Measurements from ENCODE around the gene BTBD16. TPM values are rescaled to one million over a fixed set of nuclear protein-coding genes. Genes with fewer than 3 reads are reported as not detected.

The BTBD16 gene
- polyA plus RNA-seq, 1 experiment = not detected

- Histone ChIP-seq H3K9me3 (ENCODE audit: control insufficient read depth, insufficient read depth, low read length) (no peaks in the 10 kb centered on the region; the same call in 1 of the 2 replicates), H3K27me3 (ENCODE audit: control insufficient read depth, insufficient read depth, low read length) (peaks cover 3% of the 10 kb centered on the region), H3K27ac (ENCODE audit: low read depth, low read length) (no peak overlapping the region), H3K4me3 (ENCODE audit: low read depth, low read length) (no peak overlapping the region)
- ChIA-PET POLR2A (no interaction called here), CTCF (interaction anchor here (0.8 to 2.4 kb wide), 5 partner anchors 19 to 241 kb away, joined by 3 to 5 read pairs (median 4); no protein-coding TSS in a partner anchor)
- DNase-seq (ENCODE audit: low read depth, low spot score) = no peak
- TF ChIP-seq, protein P1, sequence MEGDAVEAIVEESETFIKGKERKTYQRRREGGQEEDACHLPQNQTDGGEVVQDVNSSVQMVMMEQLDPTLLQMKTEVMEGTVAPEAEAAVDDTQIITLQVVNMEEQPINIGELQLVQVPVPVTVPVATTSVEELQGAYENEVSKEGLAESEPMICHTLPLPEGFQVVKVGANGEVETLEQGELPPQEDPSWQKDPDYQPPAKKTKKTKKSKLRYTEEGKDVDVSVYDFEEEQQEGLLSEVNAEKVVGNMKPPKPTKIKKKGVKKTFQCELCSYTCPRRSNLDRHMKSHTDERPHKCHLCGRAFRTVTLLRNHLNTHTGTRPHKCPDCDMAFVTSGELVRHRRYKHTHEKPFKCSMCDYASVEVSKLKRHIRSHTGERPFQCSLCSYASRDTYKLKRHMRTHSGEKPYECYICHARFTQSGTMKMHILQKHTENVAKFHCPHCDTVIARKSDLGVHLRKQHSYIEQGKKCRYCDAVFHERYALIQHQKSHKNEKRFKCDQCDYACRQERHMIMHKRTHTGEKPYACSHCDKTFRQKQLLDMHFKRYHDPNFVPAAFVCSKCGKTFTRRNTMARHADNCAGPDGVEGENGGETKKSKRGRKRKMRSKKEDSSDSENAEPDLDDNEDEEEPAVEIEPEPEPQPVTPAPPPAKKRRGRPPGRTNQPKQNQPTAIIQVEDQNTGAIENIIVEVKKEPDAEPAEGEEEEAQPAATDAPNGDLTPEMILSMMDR (IDR thresholded peaks at IDR 0.05; ENCODE audit: low read depth, low read length) = no peak
Measured at GRCh38 chr10:122323941-122324675, 53.0 kb downstream of the BTBD16 start.

DNA sequence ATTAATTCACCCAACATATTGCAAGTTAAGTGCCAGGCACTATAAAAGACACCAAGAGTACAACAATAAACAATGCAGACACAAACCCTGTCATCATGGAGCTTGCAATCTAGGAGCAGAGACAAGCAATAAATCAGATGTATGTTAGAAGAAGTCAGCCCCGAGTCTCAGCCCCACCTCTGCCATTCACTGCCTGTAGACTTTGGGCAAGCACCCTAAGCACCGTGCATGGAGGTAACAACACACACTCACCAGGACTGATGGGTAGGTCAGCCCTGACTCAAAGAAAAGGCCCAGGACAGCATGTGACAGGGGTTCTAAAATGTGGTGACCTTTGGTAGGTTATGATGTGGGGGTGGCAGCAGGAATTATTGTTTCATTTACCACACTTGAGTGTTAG is 54.1 kb downstream of the BTBD16 start:
- Histone ChIP-seq H3K4me3 (ENCODE audit: low read depth, low read length) (no peak overlapping the region), H3K9me3 (ENCODE audit: control insufficient read depth, insufficient read depth, low read length) (no peaks in the 10 kb centered on the region; the same call in 1 of the 2 replicates), H3K27me3 (ENCODE audit: control insufficient read depth, insufficient read depth, low read length) (peaks cover 10% of the 10 kb centered on the region), H3K27ac (ENCODE audit: low read depth, low read length) (no peak overlapping the region)
- ChIA-PET CTCF (interaction anchor here (2.4 kb wide), 1 partner anchor 110 kb away, joined by 5 read pairs; no protein-coding TSS in a partner anchor), POLR2A (no interaction called here)
- TF ChIP-seq, protein P1 (IDR thresholded peaks at IDR 0.05; ENCODE audit: low read depth, low read length) = no peak
- no peak for DNase-seq (ENCODE audit: low read depth, low spot score)

DNA sequence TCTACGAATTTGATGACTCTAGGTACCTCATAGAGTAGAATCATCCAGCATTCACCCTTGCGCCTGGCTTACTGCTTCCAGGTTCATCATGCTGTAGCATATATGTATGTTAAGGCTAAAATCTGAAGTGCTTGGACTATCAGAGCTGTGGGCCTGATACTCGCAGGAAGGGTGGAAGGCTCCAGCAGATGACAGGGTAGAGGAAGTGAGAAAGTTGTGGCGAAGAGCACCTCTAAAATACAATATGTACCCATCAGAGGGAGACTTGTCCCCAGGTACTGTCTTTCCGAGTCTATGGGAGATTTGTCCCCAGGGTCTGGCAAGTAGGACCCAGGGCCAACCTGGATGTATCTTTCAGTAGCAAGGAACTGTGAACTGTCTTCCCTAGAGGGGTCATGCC is 55.3 kb downstream of the BTBD16 start:
- CTCF ChIA-PET = no interaction called here
- no peak for DNase-seq (ENCODE audit: low read depth, low spot score)

DNA sequence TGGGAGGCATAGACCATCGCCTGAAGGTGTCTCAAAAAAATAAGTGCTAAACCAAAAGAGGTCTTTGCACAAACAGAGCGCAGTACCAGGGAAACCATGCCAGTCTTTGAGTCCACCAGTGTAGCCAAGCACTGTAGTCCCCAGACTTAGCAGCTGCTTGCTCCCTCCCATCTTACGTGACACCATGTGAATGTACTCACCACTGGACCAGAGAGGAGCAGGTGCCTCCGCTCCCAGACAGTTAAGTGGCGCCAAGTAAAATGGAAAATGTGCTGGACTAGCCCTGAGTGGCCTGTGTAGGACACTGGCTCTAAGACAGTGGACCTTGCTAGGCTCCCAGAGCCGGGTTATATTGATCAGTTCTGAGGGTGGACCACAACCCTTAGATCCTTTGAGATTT is 55.7 kb downstream of the BTBD16 start:
- Histone ChIP-seq H3K27me3 (ENCODE audit: control insufficient read depth, insufficient read depth, low read length) (peaks cover 13% of the 10 kb centered on the region), H3K27ac (ENCODE audit: low read depth, low read length) (no peak overlapping the region), H3K9me3 (ENCODE audit: control insufficient read depth, insufficient read depth, low read length) (no peaks in the 10 kb centered on the region; the same call in 1 of the 2 replicates)

More for the DNA sequence above, 55.3 kb downstream of the BTBD16 start:
- H3K27me3 ChIP-seq (ENCODE audit: control insufficient read depth, insufficient read depth, low read length) = peaks cover 13% of the 10 kb centered on the region
- H3K4me3 ChIP-seq (ENCODE audit: low read depth, low read length) = no peak overlapping the region
- no peak overlapping the region for H3K27ac ChIP-seq (ENCODE audit: low read depth, low read length)
- TF ChIP-seq, protein P1 (IDR thresholded peaks at IDR 0.05; ENCODE audit: low read depth, low read length) = no peak
- H3K9me3 ChIP-seq (ENCODE audit: control insufficient read depth, insufficient read depth, low read length) = no peaks in the 10 kb centered on the region; the same call in 1 of the 2 replicates
- POLR2A ChIA-PET = no interaction called here

More for the DNA sequence above, 55.7 kb downstream of the BTBD16 start:
- no peak overlapping the region for H3K4me3 ChIP-seq (ENCODE audit: low read depth, low read length)
- CTCF ChIA-PET = no interaction called here
- POLR2A ChIA-PET = no interaction called here
- TF ChIP-seq, protein P1 (IDR thresholded peaks at IDR 0.05; ENCODE audit: low read depth, low read length) = no peak
- DNase-seq (ENCODE audit: low read depth, low spot score) = no peak

All from AG04450 (cell line).